HFFc6 (cell line): ENCODE measurements around the gene BMP7. TPM values are rescaled to one million over a fixed set of nuclear protein-coding genes. Genes with fewer than 3 reads are reported as not detected.

ENCODE experiments used
- DNase-seq: peaks from one replicate; pipeline ENCODE4 v3.0.0-alpha.2; 2018
- H3K27ac Mint-ChIP-seq: 2 replicates; pipeline ENCODE4 v1.8.0; 2020; ENCODE audit warnings: mild to moderate bottlenecking, mixed read lengths
- H3K27me3 Mint-ChIP-seq: 2 replicates; pipeline ENCODE4 v1.8.0; 2021; ENCODE audit warnings: mild to moderate bottlenecking, moderate library complexity, mixed read lengths; ENCODE audit not compliant: insufficient read depth
- H3K36me3 Mint-ChIP-seq: 2 replicates; pipeline ENCODE4 v1.8.0; 2021; ENCODE audit warnings: low read depth, mixed read lengths
- H3K4me1 Mint-ChIP-seq: 2 replicates; pipeline ENCODE4 v1.8.0; 2020; ENCODE audit warnings: low read depth, mixed read lengths
- H3K4me3 Mint-ChIP-seq: 2 replicates; pipeline ENCODE4 v1.8.0; 2020; ENCODE audit warnings: mild to moderate bottlenecking, moderate library complexity, mixed read lengths
- H3K9me3 Mint-ChIP-seq: 2 replicates; pipeline ENCODE4 v1.8.0; 2020; ENCODE audit warnings: mild to moderate bottlenecking, mixed read lengths
- CTCF ChIP-seq: fragments of 200-600 bp; sonication (generic); IDR thresholded peaks from 2 replicates; pipeline ENCODE4 v1.5.0; 2021; ENCODE audit warnings: antibody characterized with exemption, mild to moderate bottlenecking
- total RNA-seq, 6 experiments: library from RNA; stranded (reverse); fragmentation: NEBNext Ultra II Directional; extraction: Animal tissue kit (Norgen Biotek cat#: 25700); gene quantifications; 2 replicates in 1 of 6; 3 replicates in 5 of 6; pipeline ENCODE4 v1.2.3, GENCODE V29; 2021

The BMP7 gene
- total RNA-seq, 6 experiments from 2014 or later = not detected

GRCh38 chr20:57135875-57136274 is 130.6 kb downstream of the BMP7 start:
- peaks cover 31% of the 10 kb centered on the region for H3K27me3 Mint-ChIP-seq
- no peak for DNase-seq
- H3K27ac Mint-ChIP-seq = no peak overlapping the region
- no peaks in the 10 kb centered on the region for H3K36me3 Mint-ChIP-seq
- TF ChIP-seq CTCF = no peak
- no peaks in the 10 kb centered on the region for H3K4me1 Mint-ChIP-seq
- H3K9me3 Mint-ChIP-seq = no peaks in the 10 kb centered on the region
- H3K4me3 Mint-ChIP-seq = no peak overlapping the region

- Mint-ChIP-seq H3K9me3 (no peaks in the 10 kb centered on the region), H3K4me1 (no peaks in the 10 kb centered on the region), H3K27ac (no peak overlapping the region), H3K27me3 (peaks cover 32% of the 10 kb centered on the region), H3K4me3 (no peak overlapping the region), H3K36me3 (no peaks in the 10 kb centered on the region)
- TF ChIP-seq CTCF = no peak
- no peak for DNase-seq
These were observed 131.6 kb downstream of the BMP7 start for GRCh38 chr20:57134804-57135203.

- no peak for TF ChIP-seq CTCF
- H3K36me3 Mint-ChIP-seq = no peaks in the 10 kb centered on the region
- peaks cover 26% of the 10 kb centered on the region for H3K27me3 Mint-ChIP-seq
- H3K27ac Mint-ChIP-seq = no peak overlapping the region
- H3K4me3 Mint-ChIP-seq = no peak overlapping the region
- H3K4me1 Mint-ChIP-seq = no peaks in the 10 kb centered on the region
- H3K9me3 Mint-ChIP-seq = no peaks in the 10 kb centered on the region
- DNase-seq = no peak
These were observed 132.4 kb downstream of the BMP7 start for GRCh38 chr20:57133926-57134650.

- no peaks in the 10 kb centered on the region for H3K36me3 Mint-ChIP-seq
- no peak for DNase-seq
- H3K9me3 Mint-ChIP-seq = no peaks in the 10 kb centered on the region
- no peak for TF ChIP-seq CTCF
- H3K27me3 Mint-ChIP-seq = peaks cover 23% of the 10 kb centered on the region
- no peak overlapping the region for H3K4me3 Mint-ChIP-seq
- H3K4me1 Mint-ChIP-seq = no peaks in the 10 kb centered on the region; the same call in 1 of the 2 replicates
- H3K27ac Mint-ChIP-seq = no peak overlapping the region
These were observed 134.6 kb downstream of the BMP7 start for GRCh38 chr20:57131601-57132391.

- Mint-ChIP-seq H3K4me1 (no peaks in the 10 kb centered on the region; the same call in 1 of the 2 replicates), H3K27me3 (peaks cover 23% of the 10 kb centered on the region), H3K4me3 (no peak overlapping the region), H3K27ac (no peak overlapping the region), H3K9me3 (no peaks in the 10 kb centered on the region; the same call in 1 of the 2 replicates), H3K36me3 (no peaks in the 10 kb centered on the region)
- DNase-seq = no peak
- no peak for TF ChIP-seq CTCF
These were observed 135.4 kb downstream of the BMP7 start for GRCh38 chr20:57131077-57131476.
